K562 (cell line): ENCODE data around the gene FCGR3A. TPM values are rescaled to one million over a fixed set of nuclear protein-coding genes. Genes with fewer than 3 reads are reported as not detected.

Source experiments
- FOXK2 ChIP-seq, 2 experiments: fragments of 450-650 bp; IDR thresholded peaks in 1 of 2; conservative IDR thresholded peaks in 1 of 2; 2 replicates each; pipeline ENCODE4 v1.6.1; 2016; ENCODE audit warnings: low read depth in 2 of 2, mild to moderate bottlenecking in 1 of 2
- GABPB1 ChIP-seq: sonication (generic); formaldehyde crosslinking; IDR thresholded peaks from 2 replicates; pipeline ENCODE4 v1.8.0; 2022; ENCODE audit warnings: mild to moderate bottlenecking, missing genetic modification reagents
- MAFK ChIP-seq: IDR thresholded peaks from 2 replicates; pipeline ENCODE4 v1.6.1; 2011; ENCODE audit warnings: low read length, improper control_type of control experiment
- MCM2 ChIP-seq: fragments of 450-650 bp; IDR thresholded peaks from 2 replicates; pipeline ENCODE4 v1.6.1; 2017; ENCODE audit warnings: low read depth, mild to moderate bottlenecking
- MYC ChIP-seq, 2 experiments: fragments of 250-450 bp in 1 of 2; sonication (Bioruptor Pico) in 1 of 2; IDR thresholded peaks; 2 replicates each; pipeline versions ENCODE4 v1.5.1 to v1.6.1; 2012 to 2021; ENCODE audit warnings: low read depth in 2 of 2, borderline replicate concordance in 1 of 2, improper control_type of control experiment in 1 of 2, low read length in 1 of 2, mild to moderate bottlenecking in 1 of 2, moderate library complexity in 1 of 2
- SAP30 ChIP-seq: fragments of 200-600 bp; sonication (generic); IDR thresholded peaks from 2 replicates; pipeline ENCODE4 v1.6.1; 2012; ENCODE audit warnings: borderline replicate concordance, low read depth, mild to moderate bottlenecking, moderate library complexity, low read length, control low read depth, inconsistent platforms; ENCODE audit not compliant: insufficient read depth, poor library complexity, severe bottlenecking
- SLC30A9 ChIP-seq: fragments of 250-450 bp; sonication (Bioruptor Pico); IDR thresholded peaks from 2 replicates; pipeline ENCODE4 v1.8.0; 2022; ENCODE audit warnings: mild to moderate bottlenecking, moderate library complexity
- SRSF3 ChIP-seq: fragments of 200-400 bp; formaldehyde crosslinking; IDR thresholded peaks from 2 replicates; pipeline ENCODE4 v1.6.1; 2016; ENCODE audit warnings: mild to moderate bottlenecking, low read length, moderate library complexity; ENCODE audit not compliant: insufficient read depth
- VEZF1 ChIP-seq: fragments of 200-800 bp; sonication (Bioruptor generic); IDR thresholded peaks from 2 replicates; pipeline ENCODE4 v1.6.1; 2017; ENCODE audit warnings: missing genetic modification characterization, missing compliant biosample characterization
- ZBTB34 ChIP-seq: fragments of 250-450 bp; sonication (Bioruptor Pico); IDR thresholded peaks from 2 replicates; pipeline ENCODE4 v1.8.0; 2021; ENCODE audit warnings: mild to moderate bottlenecking, moderate library complexity
- ZNF146 ChIP-seq: IDR thresholded peaks from one replicate; pipeline ENCODE4 v1.6.1; 2018; ENCODE audit warnings: missing compliant biosample characterization; ENCODE audit not compliant: unreplicated experiment
- ZNF316 ChIP-seq: fragments of 450-650 bp; IDR thresholded peaks from 2 replicates; pipeline ENCODE4 v1.6.1; 2016
- ZNF707 ChIP-seq: fragments of 250-450 bp; sonication (Bioruptor Pico); conservative IDR thresholded peaks from 2 replicates; pipeline ENCODE4 v1.8.0; 2022; ENCODE audit warnings: inconsistent platforms, mild to moderate bottlenecking, moderate library complexity
- polyA plus RNA-seq, 8 experiments: library from polyadenylated mRNA; depleted of rRNA in 4 of 8; stranded (reverse) in 5 of 8; unstranded in 3 of 8; fragments of >200 nt; fragmentation: Nextera tagmentation in 2 of 8; fragmentation: Illumina TruSeq in 1 of 8; extraction: Ambion mirVana in 2 of 8; extraction: Trizol in 1 of 8; gene quantifications; 2 replicates each; pipeline versions ENCODE4 v1.2.1 to v1.2.3, GENCODE V29; 2011 to 2014; ENCODE audit warnings: inconsistent platforms in 1 of 8, missing spikeins in 1 of 8
- total RNA-seq, 7 experiments: library from RNA; depleted of rRNA in 6 of 7; stranded (reverse); fragments of >200 nt in 6 of 7; fragmentation: Illumina TruSeq in 2 of 7; extraction: Trizol in 2 of 7; gene quantifications; 2 replicates each; pipeline versions ENCODE4 v1.2.1 to v1.2.3, GENCODE V29; 2011 to 2021; ENCODE audit warnings: low replicate concordance in 1 of 7
- TF ChIP-seq, protein P1 (sequence below): sonication (generic); formaldehyde crosslinking; IDR thresholded peaks from 2 replicates; pipeline ENCODE4 v1.8.0; 2022; ENCODE audit warnings: mild to moderate bottlenecking, missing genetic modification reagents
- TF ChIP-seq, protein P2 (sequence below): fragments of 250-450 bp; sonication (Bioruptor Pico); IDR thresholded peaks from 2 replicates; pipeline ENCODE4 v1.8.0; 2022; ENCODE audit warnings: moderate library complexity, mild to moderate bottlenecking, inconsistent platforms

Gene FCGR3A
- total and polyA plus RNA-seq, 9 of the 15 experiments (the other 6 are each of a cell fraction or from before 2014, with no cell fraction given): 0.04 to 0.29 (median 0.14) TPM; not detected in 3

DNA sequence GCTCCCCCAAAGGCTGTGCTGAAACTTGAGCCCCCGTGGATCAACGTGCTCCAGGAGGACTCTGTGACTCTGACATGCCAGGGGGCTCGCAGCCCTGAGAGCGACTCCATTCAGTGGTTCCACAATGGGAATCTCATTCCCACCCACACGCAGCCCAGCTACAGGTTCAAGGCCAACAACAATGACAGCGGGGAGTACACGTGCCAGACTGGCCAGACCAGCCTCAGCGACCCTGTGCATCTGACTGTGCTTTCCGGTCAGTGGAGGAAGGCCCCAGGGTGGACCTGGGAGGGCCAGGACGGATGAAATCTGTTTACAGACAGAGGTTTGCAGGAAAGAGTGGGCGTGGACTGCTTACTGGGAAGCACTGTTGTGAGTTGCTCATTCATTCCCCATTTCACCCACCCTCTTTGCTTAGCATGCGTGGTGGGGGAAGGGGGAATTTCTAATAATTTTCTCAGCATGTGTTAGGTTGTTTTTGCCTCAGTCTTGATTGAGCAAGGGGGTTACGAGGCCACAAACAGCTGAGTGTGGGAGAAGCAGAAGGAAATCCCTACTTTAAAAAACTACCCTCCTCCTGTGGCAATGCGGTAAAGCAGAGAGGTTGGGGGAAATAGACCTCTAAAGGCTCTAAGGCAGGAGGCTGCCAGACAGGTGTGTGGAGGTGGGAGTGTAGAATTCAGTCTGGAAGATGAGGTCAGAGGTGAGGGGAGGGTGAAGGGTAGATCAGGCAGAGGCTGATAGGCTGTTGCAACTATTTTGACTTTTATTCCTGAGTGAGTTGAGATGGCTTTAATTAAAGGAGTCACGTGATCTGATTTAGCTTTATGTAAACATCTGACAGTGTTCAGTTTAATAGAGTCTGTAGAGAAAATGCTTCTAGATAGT is 43.0 kb downstream of the FCGR3A start (continued):
- TF ChIP-seq, protein P1, sequence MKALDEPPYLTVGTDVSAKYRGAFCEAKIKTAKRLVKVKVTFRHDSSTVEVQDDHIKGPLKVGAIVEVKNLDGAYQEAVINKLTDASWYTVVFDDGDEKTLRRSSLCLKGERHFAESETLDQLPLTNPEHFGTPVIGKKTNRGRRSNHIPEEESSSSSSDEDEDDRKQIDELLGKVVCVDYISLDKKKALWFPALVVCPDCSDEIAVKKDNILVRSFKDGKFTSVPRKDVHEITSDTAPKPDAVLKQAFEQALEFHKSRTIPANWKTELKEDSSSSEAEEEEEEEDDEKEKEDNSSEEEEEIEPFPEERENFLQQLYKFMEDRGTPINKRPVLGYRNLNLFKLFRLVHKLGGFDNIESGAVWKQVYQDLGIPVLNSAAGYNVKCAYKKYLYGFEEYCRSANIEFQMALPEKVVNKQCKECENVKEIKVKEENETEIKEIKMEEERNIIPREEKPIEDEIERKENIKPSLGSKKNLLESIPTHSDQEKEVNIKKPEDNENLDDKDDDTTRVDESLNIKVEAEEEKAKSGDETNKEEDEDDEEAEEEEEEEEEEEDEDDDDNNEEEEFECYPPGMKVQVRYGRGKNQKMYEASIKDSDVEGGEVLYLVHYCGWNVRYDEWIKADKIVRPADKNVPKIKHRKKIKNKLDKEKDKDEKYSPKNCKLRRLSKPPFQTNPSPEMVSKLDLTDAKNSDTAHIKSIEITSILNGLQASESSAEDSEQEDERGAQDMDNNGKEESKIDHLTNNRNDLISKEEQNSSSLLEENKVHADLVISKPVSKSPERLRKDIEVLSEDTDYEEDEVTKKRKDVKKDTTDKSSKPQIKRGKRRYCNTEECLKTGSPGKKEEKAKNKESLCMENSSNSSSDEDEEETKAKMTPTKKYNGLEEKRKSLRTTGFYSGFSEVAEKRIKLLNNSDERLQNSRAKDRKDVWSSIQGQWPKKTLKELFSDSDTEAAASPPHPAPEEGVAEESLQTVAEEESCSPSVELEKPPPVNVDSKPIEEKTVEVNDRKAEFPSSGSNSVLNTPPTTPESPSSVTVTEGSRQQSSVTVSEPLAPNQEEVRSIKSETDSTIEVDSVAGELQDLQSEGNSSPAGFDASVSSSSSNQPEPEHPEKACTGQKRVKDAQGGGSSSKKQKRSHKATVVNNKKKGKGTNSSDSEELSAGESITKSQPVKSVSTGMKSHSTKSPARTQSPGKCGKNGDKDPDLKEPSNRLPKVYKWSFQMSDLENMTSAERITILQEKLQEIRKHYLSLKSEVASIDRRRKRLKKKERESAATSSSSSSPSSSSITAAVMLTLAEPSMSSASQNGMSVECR (CRISPR knock-in tag): peak; percentile 73
- TF ChIP-seq ZNF146 (CRISPR knock-in tag): no peak
- TF ChIP-seq, protein P2, sequence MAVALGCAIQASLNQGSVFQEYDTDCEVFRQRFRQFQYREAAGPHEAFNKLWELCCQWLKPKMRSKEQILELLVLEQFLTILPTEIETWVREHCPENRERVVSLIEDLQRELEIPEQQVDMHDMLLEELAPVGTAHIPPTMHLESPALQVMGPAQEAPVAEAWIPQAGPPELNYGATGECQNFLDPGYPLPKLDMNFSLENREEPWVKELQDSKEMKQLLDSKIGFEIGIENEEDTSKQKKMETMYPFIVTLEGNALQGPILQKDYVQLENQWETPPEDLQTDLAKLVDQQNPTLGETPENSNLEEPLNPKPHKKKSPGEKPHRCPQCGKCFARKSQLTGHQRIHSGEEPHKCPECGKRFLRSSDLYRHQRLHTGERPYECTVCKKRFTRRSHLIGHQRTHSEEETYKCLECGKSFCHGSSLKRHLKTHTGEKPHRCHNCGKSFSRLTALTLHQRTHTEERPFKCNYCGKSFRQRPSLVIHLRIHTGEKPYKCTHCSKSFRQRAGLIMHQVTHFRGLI (CRISPR knock-in tag): no peak
- no peak for TF ChIP-seq ZNF316
- no peak for TF ChIP-seq ZBTB34
- no peak for TF ChIP-seq SLC30A9 (CRISPR knock-in tag)
- TF ChIP-seq MAFK: no peak
- no peak for TF ChIP-seq MCM2
- TF ChIP-seq FOXK2 (conservative IDR thresholded peaks at IDR 0.05 in 1 of 2, IDR thresholded peaks at IDR 0.05 in 1 of 2; ENCODE audit: low read depth in 2 of 2): peak; percentile 40 to 51; a peak in 3 of 4 replicates
- TF ChIP-seq ZNF707 (CRISPR knock-in tag): no peak
- TF ChIP-seq GABPB1 (CRISPR knock-in tag): no peak
- TF ChIP-seq SAP30: peak; percentile 57
- 0 out of 2 replicates have a peak, but pooled peaks have one; percentile 21 for TF ChIP-seq MYC (IDR thresholded peaks at IDR 0.05; ENCODE audit: low read depth, low read length)
- TF ChIP-seq MYC (CRISPR knock-in tag; IDR thresholded peaks at IDR 0.05; ENCODE audit: borderline replicate concordance, low read depth): no peak
- peak; percentile 19; the same call in 1 of the 2 replicates for TF ChIP-seq VEZF1
- no peak for TF ChIP-seq SRSF3
